ENCODE data around the gene CCDC71L.

DNA sequence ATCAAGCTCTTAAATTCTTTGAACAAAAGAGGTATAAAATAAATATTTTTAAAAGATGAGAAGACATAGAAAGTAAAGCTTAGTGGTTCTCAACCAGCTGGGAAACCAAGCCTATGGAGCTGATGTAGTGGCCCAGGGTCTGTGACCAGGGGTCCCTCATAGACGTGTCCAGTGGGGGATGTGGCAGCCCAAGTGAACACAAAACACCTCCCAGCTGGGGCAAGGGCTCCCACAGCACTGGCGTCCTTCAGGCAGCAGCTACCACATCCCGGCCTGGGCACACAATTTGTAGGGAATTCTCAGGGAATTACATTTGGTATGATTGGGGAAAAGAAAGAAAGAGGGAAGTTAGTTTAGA, 17.8 kb upstream of the CCDC71L start:
- no peak for TF ChIP-seq ZNF565 (CRISPR knock-in tag; conservative IDR thresholded peaks at IDR 0.05; ENCODE audit: low read depth)
- no peak for TF ChIP-seq ZNF70 (CRISPR knock-in tag; IDR thresholded peaks at IDR 0.05)
- TF ChIP-seq RARB (CRISPR knock-in tag; IDR thresholded peaks at IDR 0.05), result no peak
- TF ChIP-seq, protein P1, sequence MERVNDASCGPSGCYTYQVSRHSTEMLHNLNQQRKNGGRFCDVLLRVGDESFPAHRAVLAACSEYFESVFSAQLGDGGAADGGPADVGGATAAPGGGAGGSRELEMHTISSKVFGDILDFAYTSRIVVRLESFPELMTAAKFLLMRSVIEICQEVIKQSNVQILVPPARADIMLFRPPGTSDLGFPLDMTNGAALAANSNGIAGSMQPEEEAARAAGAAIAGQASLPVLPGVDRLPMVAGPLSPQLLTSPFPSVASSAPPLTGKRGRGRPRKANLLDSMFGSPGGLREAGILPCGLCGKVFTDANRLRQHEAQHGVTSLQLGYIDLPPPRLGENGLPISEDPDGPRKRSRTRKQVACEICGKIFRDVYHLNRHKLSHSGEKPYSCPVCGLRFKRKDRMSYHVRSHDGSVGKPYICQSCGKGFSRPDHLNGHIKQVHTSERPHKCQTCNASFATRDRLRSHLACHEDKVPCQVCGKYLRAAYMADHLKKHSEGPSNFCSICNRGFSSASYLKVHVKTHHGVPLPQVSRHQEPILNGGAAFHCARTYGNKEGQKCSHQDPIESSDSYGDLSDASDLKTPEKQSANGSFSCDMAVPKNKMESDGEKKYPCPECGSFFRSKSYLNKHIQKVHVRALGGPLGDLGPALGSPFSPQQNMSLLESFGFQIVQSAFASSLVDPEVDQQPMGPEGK (CRISPR knock-in tag; IDR thresholded peaks at IDR 0.05; ENCODE audit: borderline replicate concordance), result no peak
- no peak for TF ChIP-seq PPARA (CRISPR knock-in tag; IDR thresholded peaks at IDR 0.05; ENCODE audit: borderline replicate concordance)
- no peak for TF ChIP-seq ZC3H10 (CRISPR knock-in tag; IDR thresholded peaks at IDR 0.05)
- no peak for TF ChIP-seq ZFP30 (CRISPR knock-in tag; IDR thresholded peaks at IDR 0.05)
- no peak for TF ChIP-seq ISL1 (CRISPR knock-in tag; IDR thresholded peaks at IDR 0.05)
- TF ChIP-seq GLIS3 (CRISPR knock-in tag; IDR thresholded peaks at IDR 0.05), result no peak
- TF ChIP-seq, protein P2, sequence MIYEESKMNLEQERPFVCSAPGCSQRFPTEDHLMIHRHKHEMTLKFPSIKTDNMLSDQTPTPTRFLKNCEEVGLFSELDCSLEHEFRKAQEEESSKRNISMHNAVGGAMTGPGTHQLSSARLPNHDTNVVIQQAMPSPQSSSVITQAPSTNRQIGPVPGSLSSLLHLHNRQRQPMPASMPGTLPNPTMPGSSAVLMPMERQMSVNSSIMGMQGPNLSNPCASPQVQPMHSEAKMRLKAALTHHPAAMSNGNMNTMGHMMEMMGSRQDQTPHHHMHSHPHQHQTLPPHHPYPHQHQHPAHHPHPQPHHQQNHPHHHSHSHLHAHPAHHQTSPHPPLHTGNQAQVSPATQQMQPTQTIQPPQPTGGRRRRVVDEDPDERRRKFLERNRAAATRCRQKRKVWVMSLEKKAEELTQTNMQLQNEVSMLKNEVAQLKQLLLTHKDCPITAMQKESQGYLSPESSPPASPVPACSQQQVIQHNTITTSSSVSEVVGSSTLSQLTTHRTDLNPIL (CRISPR knock-in tag; IDR thresholded peaks at IDR 0.05; ENCODE audit: low read depth), result no peak
- no peak for TF ChIP-seq ZNF8 (CRISPR knock-in tag; IDR thresholded peaks at IDR 0.05)
